GM18508 (cell line): ENCODE results near the gene FITM1.
"Not testable (repeated sequence)": the region's sequence is repeated elsewhere in the genome, so short reads cannot be mapped to it uniquely, and the experiment has no call there.

Source experiments
- ATAC-seq: cut with Tn5 transposase; IDR thresholded peaks from one replicate; pipeline ENCODE4 v1.9.1; 2021; ENCODE audit warnings: moderate number of reproducible peaks; ENCODE audit not compliant: insufficient read depth, unreplicated experiment

Gene FITM1

GRCh38 chr14:24096545-24097181, 33.8 kb upstream of the FITM1 start:
- ATAC-seq = no peak

DNA sequence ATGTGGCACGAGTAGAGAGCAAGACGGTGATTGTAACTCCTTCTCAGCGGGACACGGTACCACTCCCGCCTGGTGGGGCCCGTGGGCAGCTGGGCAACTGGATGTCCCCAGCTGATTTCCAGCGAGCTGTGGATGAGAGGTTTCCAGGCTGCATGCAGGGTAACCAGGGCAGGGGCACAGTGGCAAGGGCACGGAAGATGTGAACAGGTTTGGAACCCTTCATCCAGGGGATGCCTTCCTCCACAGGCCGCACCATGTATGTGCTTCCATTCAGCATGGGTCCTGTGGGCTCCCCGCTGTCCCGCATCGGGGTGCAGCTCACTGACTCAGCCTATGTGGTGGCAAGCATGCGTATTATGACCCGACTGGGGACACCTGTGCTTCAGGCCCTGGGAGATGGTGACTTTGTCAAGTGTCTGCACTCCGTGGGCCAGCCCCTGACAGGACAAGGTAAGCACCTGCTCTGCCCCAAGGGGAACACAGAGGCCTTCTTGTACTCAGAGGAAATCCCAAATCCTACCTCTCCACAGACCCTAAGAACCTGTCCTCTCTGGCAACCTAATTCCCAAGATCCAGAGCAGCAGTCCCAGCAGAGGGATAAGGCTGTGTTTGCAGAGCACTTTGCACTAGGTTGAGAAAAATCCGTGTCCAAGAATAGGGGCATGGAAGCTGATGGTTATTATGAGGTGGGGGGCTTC, 32.1 kb upstream of the FITM1 start:
- no peak for ATAC-seq

- no peak for ATAC-seq
Measured at GRCh38 chr14:24098927-24099813, 31.3 kb upstream of the FITM1 start.

DNA sequence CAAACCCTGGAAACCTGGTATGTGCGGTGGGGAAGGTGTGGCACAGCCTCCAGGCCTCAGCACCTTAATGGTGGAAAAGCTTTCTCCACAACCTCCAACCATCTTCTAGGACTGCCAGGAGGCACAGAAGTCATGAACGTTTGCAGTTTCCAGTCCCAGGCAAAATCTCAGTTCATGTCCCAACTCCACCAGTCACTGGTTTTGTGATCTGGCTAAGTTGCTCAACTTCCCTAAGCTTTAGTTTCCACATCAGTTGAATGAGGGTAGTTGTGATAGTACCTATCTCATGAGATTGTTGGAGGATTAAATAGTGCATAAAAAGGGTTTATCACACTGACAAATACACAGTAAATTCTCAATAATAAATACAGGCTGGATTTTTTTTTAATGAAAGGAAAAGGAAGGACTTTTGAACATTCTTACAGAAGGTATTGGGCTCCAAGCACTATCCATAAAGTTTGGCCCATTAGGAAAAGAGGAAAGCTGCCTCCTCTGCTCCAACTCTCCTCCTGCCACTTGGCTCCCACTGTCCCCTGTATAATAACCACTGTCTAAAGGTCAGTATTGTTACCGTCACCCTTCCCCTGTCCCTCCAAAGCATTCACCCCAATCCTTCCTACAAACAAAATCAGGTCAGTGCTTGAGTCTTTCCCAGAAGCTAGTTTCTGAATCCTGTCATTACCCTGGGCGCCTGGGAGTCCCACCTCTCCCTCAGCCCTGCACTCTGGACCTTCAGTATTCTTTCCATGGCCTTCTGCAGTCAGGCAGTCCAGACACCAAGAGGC, 30.1 kb upstream of the FITM1 start:
- no peak for ATAC-seq

DNA sequence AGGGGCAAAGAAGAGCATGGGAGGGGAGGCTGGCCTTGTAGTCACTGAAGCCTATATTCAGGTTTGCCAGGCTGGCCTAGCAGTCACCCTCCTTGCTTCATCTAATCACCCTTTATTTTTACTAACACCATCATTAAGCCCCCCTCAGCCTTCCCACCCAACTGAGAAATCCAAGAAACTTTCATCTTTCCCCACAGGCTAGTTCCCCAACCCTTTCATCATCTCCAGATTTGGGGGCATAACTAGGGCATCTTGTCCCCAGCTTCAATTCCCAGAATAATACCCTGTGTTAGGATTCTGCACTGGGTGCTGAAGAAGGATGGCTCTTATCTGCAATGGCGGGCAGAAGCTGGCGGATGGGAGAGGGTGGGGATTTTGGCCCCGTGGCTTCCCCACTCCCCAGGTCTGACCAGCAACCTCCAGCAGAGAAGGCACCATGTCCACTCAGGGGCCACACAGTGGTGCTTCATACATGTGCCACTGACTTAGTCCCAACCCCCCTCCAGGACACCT, 29.4 kb upstream of the FITM1 start:
- ATAC-seq = no peak

DNA sequence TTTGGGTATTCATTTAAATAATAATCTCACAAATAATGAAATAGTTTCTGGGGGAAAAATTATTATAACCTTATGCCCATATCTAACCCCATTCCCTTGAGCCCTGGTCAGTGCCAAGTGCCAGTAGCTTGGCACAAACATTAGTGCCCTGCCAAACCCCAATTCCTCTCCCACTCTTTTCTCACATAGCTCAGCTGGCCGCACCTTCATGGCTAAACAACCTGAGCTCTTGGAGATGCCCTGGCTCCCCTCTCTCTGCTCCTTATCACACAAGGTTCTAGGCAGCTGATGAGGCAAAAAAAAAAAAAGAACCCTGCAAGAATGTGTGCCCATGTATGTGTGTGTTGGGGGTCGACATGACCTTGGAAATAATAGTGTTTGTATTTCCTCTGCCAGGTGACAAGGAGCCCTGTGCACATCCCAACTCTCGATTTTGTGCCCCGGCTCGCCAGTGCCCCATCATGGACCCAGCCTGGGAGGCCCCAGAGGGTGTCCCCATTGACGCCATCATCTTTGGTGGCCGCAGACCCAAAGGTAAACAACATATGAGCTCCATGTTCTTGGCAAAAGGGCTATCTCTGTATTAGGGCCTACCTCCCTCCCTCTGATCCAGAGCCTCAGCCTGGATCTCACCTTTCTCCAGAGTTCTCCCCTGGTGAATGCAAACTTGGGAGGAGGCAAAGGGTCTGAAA, 28.0 kb upstream of the FITM1 start:
- ATAC-seq = no peak

GRCh38 chr14:24103451-24103850, 27.0 kb upstream of the FITM1 start:
- no peak for ATAC-seq

- ATAC-seq = not testable (repeated sequence)
Measured at GRCh38 chr14:24105609-24106239, 24.7 kb upstream of the FITM1 start.

GRCh38 chr14:24106672-24107271, 23.7 kb upstream of the FITM1 start:
- ATAC-seq = no peak

GRCh38 chr14:24108336-24108874, 22.1 kb upstream of the FITM1 start:
- ATAC-seq = peak; percentile 27

DNA sequence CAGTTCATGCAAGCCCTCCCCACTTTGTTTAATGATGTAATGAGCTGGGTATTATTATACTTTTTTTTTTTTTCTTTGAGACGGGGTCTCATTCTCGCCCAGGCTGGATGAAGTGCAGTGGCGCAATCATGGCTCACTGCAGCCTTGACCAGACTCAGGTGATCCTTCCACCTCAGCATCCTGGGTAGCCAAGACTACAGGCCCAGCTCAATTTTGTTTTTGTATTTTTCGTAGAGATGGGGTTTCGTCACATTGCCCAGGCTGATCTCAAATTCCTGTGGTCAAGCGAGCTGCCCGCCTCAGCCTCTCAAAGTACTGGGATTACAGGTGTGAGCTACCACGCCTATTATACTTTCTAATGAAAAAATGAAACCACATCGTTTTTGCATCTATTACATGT, 20.4 kb upstream of the FITM1 start:
- ATAC-seq = no peak

- no peak for ATAC-seq
Measured at GRCh38 chr14:24110523-24110922, 19.9 kb upstream of the FITM1 start.

- ATAC-seq = no peak
Measured at GRCh38 chr14:24113379-24113800, 17.1 kb upstream of the FITM1 start.

- ATAC-seq = peak; percentile 9
Measured at GRCh38 chr14:24113801-24114531, 16.5 kb upstream of the FITM1 start.

GRCh38 chr14:24114532-24115421, 15.7 kb upstream of the FITM1 start, which contains the start of the genes DCAF11 and NRL:
DCAF11 (plus strand) TSS chr14:24114777; CDS start chr14:24115595, 818 bp downstream.
NRL (minus strand) TSS chr14:24114949; CDS start chr14:24082848, 32,101 bp downstream.
- ATAC-seq = peak; percentile 79

GRCh38 chr14:24115422-24116127, 14.9 kb upstream of the FITM1 start:
- no peak for ATAC-seq
